Epithelial cell of proximal tubule (primary cell): ENCODE data around the gene ZBTB6. TPM values are rescaled to one million over a fixed set of nuclear protein-coding genes. Genes with fewer than 3 reads are reported as not detected.
A peak's percentile ranks its signal among the peaks of the same experiment; 100 is the strongest.

Experiments used
- DNase-seq: peaks from one replicate; pipeline ENCODE4 v3.0.0-alpha.2; 2011; ENCODE audit warnings: low read depth
- H3K4me3 ChIP-seq: 2 replicates; pipeline ENCODE4 v1.5.1; 2011; ENCODE audit warnings: low read depth, mild to moderate bottlenecking, low read length
- CTCF ChIP-seq: conservative IDR thresholded peaks from 2 replicates; pipeline ENCODE4 v1.5.1; 2012; ENCODE audit warnings: low read depth, mild to moderate bottlenecking, low read length
- total RNA-seq: library from RNA; depleted of rRNA; stranded (reverse); fragments of >200 nt; gene quantifications from 2 replicates; pipeline ENCODE4 v1.2.3, GENCODE V29; 2015

The ZBTB6 gene
- total RNA-seq: 6.9 and 9.3 TPM in 2 replicates

GRCh38 chr9:122912964-122913673 is at the start of gene ZBTB6:
TSS of gene ZBTB6 (minus strand) at chr9:122913323. CDS start at chr9:122912072, 1,251 bp downstream.
- peak; percentile 56 for DNase-seq
- no peak for TF ChIP-seq CTCF
- H3K4me3 ChIP-seq: peak within 1 kb of the TSS; percentile 75

GRCh38 chr9:122961139-122961538 is 48.0 kb upstream of the ZBTB6 start:
- DNase-seq: no peak
- no peak for TF ChIP-seq CTCF
- H3K4me3 ChIP-seq: no peak overlapping the region

GRCh38 chr9:122955961-122956360 is 42.8 kb upstream of the ZBTB6 start:
- DNase-seq: no peak
- no peak overlapping the region for H3K4me3 ChIP-seq
- no peak for TF ChIP-seq CTCF

- TF ChIP-seq CTCF: no peak
- no peak overlapping the region for H3K4me3 ChIP-seq
- DNase-seq: no peak
Measured at GRCh38 chr9:122954253-122954691, 41.1 kb upstream of the ZBTB6 start.

GRCh38 chr9:122951056-122951455 is 37.9 kb upstream of the ZBTB6 start:
- no peak for TF ChIP-seq CTCF
- no peak overlapping the region for H3K4me3 ChIP-seq
- no peak for DNase-seq

GRCh38 chr9:122950263-122950662 is 37.1 kb upstream of the ZBTB6 start:
- DNase-seq: no peak
- no peak for TF ChIP-seq CTCF
- H3K4me3 ChIP-seq: no peak overlapping the region

GRCh38 chr9:122949696-122950095 is 36.6 kb upstream of the ZBTB6 start:
- DNase-seq: no peak
- no peak overlapping the region for H3K4me3 ChIP-seq
- no peak for TF ChIP-seq CTCF
